Measurements from ENCODE around the gene MAP3K1. TPM values are rescaled to one million over a fixed set of nuclear protein-coding genes. Genes with fewer than 3 reads are reported as not detected.

Gene MAP3K1
- total RNA-seq, 6 donors from 2014 or later: 10.9 to 29.2 (median 23.3) TPM

DNA sequence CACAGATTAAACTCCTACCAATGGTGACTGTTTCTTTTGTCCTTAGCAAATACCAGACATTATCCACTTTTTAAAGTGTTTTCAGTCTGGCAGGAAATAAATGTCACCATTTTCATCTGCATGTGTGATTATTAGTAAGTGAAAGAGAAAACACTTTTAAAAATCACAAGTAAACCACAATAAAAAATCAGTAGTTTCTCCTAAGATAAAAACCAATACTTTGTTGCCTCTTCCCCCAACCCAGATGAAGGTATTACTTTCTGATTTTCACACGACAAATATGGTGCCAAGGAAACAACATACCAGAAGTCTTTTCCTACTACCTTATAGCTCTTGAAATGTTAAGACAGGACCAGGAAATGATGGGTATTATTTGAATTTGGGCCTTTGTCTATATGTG is 11.5 kb upstream of the MAP3K1 start:
- no peak for ATAC-seq (ENCODE audit: low FRiP score in 2 of 2)
- H3K4me1 ChIP-seq: no peaks in the 10 kb centered on the region
- H3K27me3 ChIP-seq: no peaks in the 10 kb centered on the region
- TF ChIP-seq, protein P1, sequence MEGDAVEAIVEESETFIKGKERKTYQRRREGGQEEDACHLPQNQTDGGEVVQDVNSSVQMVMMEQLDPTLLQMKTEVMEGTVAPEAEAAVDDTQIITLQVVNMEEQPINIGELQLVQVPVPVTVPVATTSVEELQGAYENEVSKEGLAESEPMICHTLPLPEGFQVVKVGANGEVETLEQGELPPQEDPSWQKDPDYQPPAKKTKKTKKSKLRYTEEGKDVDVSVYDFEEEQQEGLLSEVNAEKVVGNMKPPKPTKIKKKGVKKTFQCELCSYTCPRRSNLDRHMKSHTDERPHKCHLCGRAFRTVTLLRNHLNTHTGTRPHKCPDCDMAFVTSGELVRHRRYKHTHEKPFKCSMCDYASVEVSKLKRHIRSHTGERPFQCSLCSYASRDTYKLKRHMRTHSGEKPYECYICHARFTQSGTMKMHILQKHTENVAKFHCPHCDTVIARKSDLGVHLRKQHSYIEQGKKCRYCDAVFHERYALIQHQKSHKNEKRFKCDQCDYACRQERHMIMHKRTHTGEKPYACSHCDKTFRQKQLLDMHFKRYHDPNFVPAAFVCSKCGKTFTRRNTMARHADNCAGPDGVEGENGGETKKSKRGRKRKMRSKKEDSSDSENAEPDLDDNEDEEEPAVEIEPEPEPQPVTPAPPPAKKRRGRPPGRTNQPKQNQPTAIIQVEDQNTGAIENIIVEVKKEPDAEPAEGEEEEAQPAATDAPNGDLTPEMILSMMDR (IDR thresholded peaks at IDR 0.05): no peak
- no peak for TF ChIP-seq EP300 (IDR thresholded peaks at IDR 0.05)
- no peaks in the 10 kb centered on the region for H3K36me3 ChIP-seq
- H3K9me3 ChIP-seq: no peaks in the 10 kb centered on the region
- H3K4me3 ChIP-seq: no peak overlapping the region
- DNase-seq: no peak
- 91 to 93% methylated on average over 1 of the region's 1 CpG for WGBS, 2 donors
- no peak overlapping the region for H3K27ac ChIP-seq

DNA sequence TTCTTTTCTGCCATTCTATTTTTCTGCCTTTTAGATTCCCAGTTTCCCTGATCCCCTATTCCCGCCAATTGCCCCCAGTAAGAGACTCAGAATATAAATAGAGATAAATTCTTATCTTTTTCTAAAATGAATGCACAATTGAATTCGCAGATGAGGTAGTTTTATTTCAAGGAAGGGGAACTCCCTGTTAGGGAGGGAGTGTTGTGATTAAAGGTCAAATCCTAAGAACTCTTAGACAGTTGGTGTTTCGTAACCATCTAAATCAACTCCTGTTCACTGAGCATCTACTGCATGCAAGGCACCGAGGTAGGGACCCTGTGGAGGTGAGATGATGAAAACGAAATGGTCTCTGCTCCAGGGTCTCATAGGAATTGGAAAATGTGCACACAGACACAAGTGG is 7.7 kb upstream of the MAP3K1 start:
- H3K4me3 ChIP-seq: no peak overlapping the region
- DNase-seq (no peak), ATAC-seq (ENCODE audit: low FRiP score in 2 of 2) (no peak)
- H3K27ac ChIP-seq: no peak overlapping the region
- H3K36me3 ChIP-seq: no peaks in the 10 kb centered on the region
- H3K9me3 ChIP-seq: no peaks in the 10 kb centered on the region
- H3K27me3 ChIP-seq: no peaks in the 10 kb centered on the region
- H3K4me1 ChIP-seq: no peaks in the 10 kb centered on the region
- TF ChIP-seq POLR2AphosphoS5 (IDR thresholded peaks at IDR 0.05): no peak
- no peak for TF ChIP-seq POLR2A (IDR thresholded peaks at IDR 0.05)
- TF ChIP-seq, protein P1 (IDR thresholded peaks at IDR 0.05): no peak
- TF ChIP-seq EP300 (IDR thresholded peaks at IDR 0.05): no peak
- 64 to 77% methylated on average over 5 of the region's 5 CpGs for WGBS, 2 donors

DNA sequence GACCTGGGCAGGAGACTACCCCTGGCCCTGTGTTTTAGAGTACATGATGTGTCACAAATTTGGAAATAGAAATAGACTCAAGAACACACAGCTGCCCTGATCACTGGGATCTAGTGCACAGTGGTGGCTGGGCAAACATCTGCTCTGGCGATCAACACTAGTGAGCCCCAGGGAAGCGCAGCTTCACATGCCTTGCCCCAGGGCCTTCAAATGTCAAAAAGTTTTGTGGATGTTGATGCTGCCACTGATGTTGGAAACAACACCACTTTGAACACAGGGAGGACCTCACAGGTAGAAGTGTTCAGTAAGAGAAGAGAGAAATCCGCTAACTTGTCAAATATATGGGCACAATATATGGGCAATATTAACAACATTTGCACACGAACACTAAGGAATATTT is 7.1 kb upstream of the MAP3K1 start:
- Histone ChIP-seq H3K9me3 (no peaks in the 10 kb centered on the region), H3K4me3 (no peak overlapping the region), H3K27ac (no peak overlapping the region), H3K4me1 (no peaks in the 10 kb centered on the region), H3K27me3 (no peaks in the 10 kb centered on the region), H3K36me3 (no peaks in the 10 kb centered on the region)
- TF ChIP-seq POLR2A (IDR thresholded peaks at IDR 0.05) (no peak), POLR2AphosphoS5 (IDR thresholded peaks at IDR 0.05) (no peak), EP300 (IDR thresholded peaks at IDR 0.05) (no peak)
- TF ChIP-seq, protein P1 (IDR thresholded peaks at IDR 0.05): no peak
- no peak for ATAC-seq (ENCODE audit: low FRiP score in 2 of 2)
- no peak for DNase-seq
- 92 to 99% methylated on average over 4 of the region's 4 CpGs for WGBS, 2 donors

DNA sequence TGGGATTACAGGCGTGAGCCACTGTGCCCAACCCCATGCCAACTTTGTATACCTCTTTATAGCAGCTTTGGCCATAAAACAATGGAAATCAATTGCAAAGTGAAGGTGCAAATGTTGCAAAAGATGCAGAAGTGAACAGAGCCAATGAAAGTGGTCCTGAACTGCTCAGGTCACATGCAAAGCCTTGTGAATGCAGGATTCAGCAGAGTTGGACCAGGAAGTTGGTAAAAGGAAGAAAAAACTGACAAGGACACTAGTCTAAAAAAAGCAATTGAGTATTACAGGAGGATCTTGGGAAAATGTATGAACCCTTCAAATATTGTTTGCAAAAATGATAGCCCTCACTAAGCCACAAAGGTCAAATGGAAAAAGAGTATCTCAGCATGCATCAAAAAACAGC is 4.5 kb upstream of the MAP3K1 start:
- WGBS, 2 donors: 93 to 100% methylated on average over 1 of the region's 1 CpG
- Histone ChIP-seq H3K9me3 (no peaks in the 10 kb centered on the region), H3K4me3 (no peak overlapping the region), H3K27ac (no peak overlapping the region), H3K27me3 (no peaks in the 10 kb centered on the region), H3K4me1 (peaks cover 0 to 7% (median 0%) of the 10 kb centered on the region in 4 donors), H3K36me3 (no peaks in the 10 kb centered on the region)
- no peak for DNase-seq
- TF ChIP-seq EP300 (IDR thresholded peaks at IDR 0.05): no peak
- no peak for TF ChIP-seq POLR2A (IDR thresholded peaks at IDR 0.05)
- ATAC-seq (ENCODE audit: low FRiP score in 2 of 2): no peak

DNA sequence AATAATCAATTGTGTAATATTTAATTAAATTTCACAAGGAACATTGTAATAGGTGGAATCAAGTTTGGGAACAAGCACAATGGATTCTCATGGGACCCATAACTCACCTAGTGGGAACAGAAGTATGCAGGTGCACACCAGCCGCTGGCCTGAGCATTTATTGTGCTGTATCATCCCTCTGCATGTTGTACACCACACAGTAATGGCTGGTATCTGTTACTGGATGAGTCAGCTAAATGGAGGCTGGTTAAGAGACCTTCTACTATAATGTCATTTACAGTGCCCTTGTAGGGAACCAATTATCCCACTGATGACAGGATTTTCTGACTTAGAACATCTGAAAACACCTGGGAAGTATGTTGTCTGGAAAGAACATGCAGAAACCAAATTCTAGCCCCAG is 3.2 kb upstream of the MAP3K1 start:
- no peak for ATAC-seq (ENCODE audit: low FRiP score in 2 of 2)
- Histone ChIP-seq H3K36me3 (no peaks in the 10 kb centered on the region), H3K4me3 (no peak overlapping the region), H3K9me3 (no peaks in the 10 kb centered on the region), H3K27me3 (no peaks in the 10 kb centered on the region), H3K27ac (no peak overlapping the region), H3K4me1 (peaks cover 0 to 7% (median 1%) of the 10 kb centered on the region in 4 donors)
- TF ChIP-seq POLR2AphosphoS5 (IDR thresholded peaks at IDR 0.05) (no peak), POLR2A (IDR thresholded peaks at IDR 0.05) (no peak), EP300 (IDR thresholded peaks at IDR 0.05) (no peak)
- TF ChIP-seq, protein P1 (IDR thresholded peaks at IDR 0.05): no peak
- 88 to 100% methylated on average over 1 of the region's 1 CpG for WGBS, 2 donors
- DNase-seq: no peak

All from upper lobe of left lung (tissue), 6 donors.